HG03432 (cell line): Measurements from ENCODE around the gene CNTNAP5.
"Not testable (repeated sequence)": the region's sequence is repeated elsewhere in the genome, so short reads cannot be mapped to it uniquely, and the experiment has no call there.

Source experiments
- ATAC-seq: cut with Tn5 transposase; IDR thresholded peaks from one replicate; pipeline ENCODE4 v1.9.1; 2021; ENCODE audit warnings: mild to moderate bottlenecking, moderate library complexity; ENCODE audit not compliant: unreplicated experiment

The CNTNAP5 gene

GRCh38 chr2:124402274-124402673 is 377.2 kb downstream of the CNTNAP5 start:
- ATAC-seq: no peak

GRCh38 chr2:124407836-124408534 is 382.9 kb downstream of the CNTNAP5 start:
- ATAC-seq: not testable (repeated sequence)

- ATAC-seq: no peak
These were observed 399.0 kb downstream of the CNTNAP5 start for GRCh38 chr2:124424074-124424473.

GRCh38 chr2:124426122-124426521 is 401.0 kb downstream of the CNTNAP5 start:
- no peak for ATAC-seq

GRCh38 chr2:124426625-124427024 is 401.5 kb downstream of the CNTNAP5 start:
- ATAC-seq: no peak

GRCh38 chr2:124437811-124438210 is 412.7 kb downstream of the CNTNAP5 start:
- no peak for ATAC-seq

- no peak for ATAC-seq
These were observed 425.4 kb downstream of the CNTNAP5 start for GRCh38 chr2:124450481-124450880.

GRCh38 chr2:124476291-124476690 is 451.2 kb downstream of the CNTNAP5 start:
- no peak for ATAC-seq

GRCh38 chr2:124478761-124479160 is 453.7 kb downstream of the CNTNAP5 start:
- no peak for ATAC-seq

GRCh38 chr2:124480958-124481357 is 455.9 kb downstream of the CNTNAP5 start:
- ATAC-seq: no peak

- no peak for ATAC-seq
These were observed 457.0 kb downstream of the CNTNAP5 start for GRCh38 chr2:124482044-124482443.

- no peak for ATAC-seq
These were observed 457.5 kb downstream of the CNTNAP5 start for GRCh38 chr2:124482551-124482950.

GRCh38 chr2:124485659-124486058 is 460.6 kb downstream of the CNTNAP5 start:
- no peak for ATAC-seq

GRCh38 chr2:124489686-124490085 is 464.6 kb downstream of the CNTNAP5 start:
- ATAC-seq: no peak

GRCh38 chr2:124501575-124502152 is 476.6 kb downstream of the CNTNAP5 start:
- no peak for ATAC-seq

GRCh38 chr2:124514236-124514635 is 489.1 kb downstream of the CNTNAP5 start:
- no peak for ATAC-seq

GRCh38 chr2:124520953-124521352 is 495.9 kb downstream of the CNTNAP5 start:
- no peak for ATAC-seq

GRCh38 chr2:124523096-124523495 is 498.0 kb downstream of the CNTNAP5 start:
- no peak for ATAC-seq

GRCh38 chr2:124524155-124524915 is 499.2 kb downstream of the CNTNAP5 start:
- no peak for ATAC-seq

GRCh38 chr2:124526221-124526620 is 501.1 kb downstream of the CNTNAP5 start:
- ATAC-seq: no peak

GRCh38 chr2:124530203-124530602 is 505.1 kb downstream of the CNTNAP5 start:
- no peak for ATAC-seq
